Caco-2 (cell line): ENCODE data around the gene GTF3C1. TPM values are rescaled to one million over a fixed set of nuclear protein-coding genes. Genes with fewer than 3 reads are reported as not detected.
"Not testable (repeated sequence)": the region's sequence is repeated elsewhere in the genome, so short reads cannot be mapped to it uniquely, and the experiment has no call there.

ENCODE experiments used
- BruUV-seq: library from RNA; stranded (reverse); fragments of 400-500 nt; replicated peaks from 2 replicates; lab custom pipeline; 2021; lab: Mats Ljungman, UMichigan
- CTCF ChIA-PET: fragments of 300-600 bp; sonication (Branson Sonifier 250); formaldehyde crosslinking; loops from one replicate; lab custom pipeline; 2022; ENCODE audit warnings: antibody characterized with exemption; lab: Charles Lee
- POLR2A ChIA-PET: fragments of 300-600 bp; sonication (Branson Sonifier 250); formaldehyde crosslinking; loops from one replicate; lab custom pipeline; 2022; ENCODE audit warnings: antibody characterized with exemption; lab: Charles Lee
- DNase-seq, 2 experiments: peaks; one replicate each; pipeline versions ENCODE4 v3.0.0 to v3.0.0-alpha.2; 2020 to 2022
- H3K27me3 ChIP-seq: replicated peaks from 2 replicates; pipeline ENCODE4 v1.6.0; 2011; ENCODE audit warnings: low read length; ENCODE audit not compliant: control insufficient read depth, insufficient read depth
- H3K36me3 ChIP-seq: 2 replicates; pipeline ENCODE4 v1.5.1; 2011; ENCODE audit warnings: low read length; ENCODE audit not compliant: control insufficient read depth, insufficient read depth
- H3K4me1 ChIP-seq: fragments of 250-450 bp; sonication (Bioruptor Pico); 2 replicates; pipeline ENCODE4 v1.5.1; 2020; ENCODE audit warnings: mild to moderate bottlenecking
- H3K4me3 ChIP-seq: 2 replicates; pipeline ENCODE4 v1.5.1; 2011; ENCODE audit warnings: low read depth, mild to moderate bottlenecking, control low read depth, low read length
- H3K9me3 ChIP-seq: fragments of 250-450 bp; sonication (Bioruptor Pico); 2 replicates; pipeline ENCODE4 v1.5.1; 2020; ENCODE audit warnings: mild to moderate bottlenecking, moderate library complexity
- H3K27ac Mint-ChIP-seq: one replicate; pipeline ENCODE4 v1.8.0; 2022; ENCODE audit warnings: mixed read lengths; ENCODE audit not compliant: unreplicated experiment
- H3K27me3 Mint-ChIP-seq: one replicate; pipeline ENCODE4 v1.8.0; 2022; ENCODE audit warnings: mixed read lengths; ENCODE audit not compliant: insufficient read depth, unreplicated experiment
- H3K36me3 Mint-ChIP-seq: one replicate; pipeline ENCODE4 v1.8.0; 2022; ENCODE audit warnings: mild to moderate bottlenecking, mixed read lengths; ENCODE audit not compliant: insufficient read depth, unreplicated experiment
- H3K4me1 Mint-ChIP-seq: one replicate; pipeline ENCODE4 v1.8.0; 2022; ENCODE audit warnings: low read depth, mixed read lengths; ENCODE audit not compliant: unreplicated experiment
- H3K4me3 Mint-ChIP-seq: one replicate; pipeline ENCODE4 v1.8.0; 2022; ENCODE audit warnings: mild to moderate bottlenecking, moderate library complexity, mixed read lengths; ENCODE audit not compliant: unreplicated experiment
- H3K9me3 Mint-ChIP-seq: one replicate; pipeline ENCODE4 v1.8.0; 2022; ENCODE audit warnings: mixed read lengths; ENCODE audit not compliant: unreplicated experiment
- intact Hi-C: fragments of 100-400 bp; cut with micrococcal nuclease; formaldehyde crosslinking; loops from one replicate; pipeline ENCODE4 v1.10.0; 2022; ENCODE audit not compliant: unreplicated experiment
- total RNA-seq: library from RNA; stranded (reverse); gene quantifications from 2 replicates; pipeline ENCODE4 v1.2.3, GENCODE V29; 2022
- TF ChIP-seq, protein P1 (sequence below), 2 experiments: fragments of 200-600 bp in 1 of 2; IDR thresholded peaks; 1 replicate in 1 of 2; 2 replicates in 1 of 2; pipeline versions ENCODE4 v1.5.1 to v1.8.0; 2011 to 2022; ENCODE audit warnings: antibody characterized with exemption in 1 of 2, control low read depth in 1 of 2, inconsistent platforms in 1 of 2, low read depth in 1 of 2, low read length in 1 of 2, mild to moderate bottlenecking in 1 of 2, moderate library complexity in 1 of 2; ENCODE audit not compliant: insufficient read depth in 1 of 2, severe bottlenecking in 1 of 2, unreplicated experiment in 1 of 2

GTF3C1 gene
- total RNA-seq, 1 experiment from 2014 or later = 67.7 TPM

DNA sequence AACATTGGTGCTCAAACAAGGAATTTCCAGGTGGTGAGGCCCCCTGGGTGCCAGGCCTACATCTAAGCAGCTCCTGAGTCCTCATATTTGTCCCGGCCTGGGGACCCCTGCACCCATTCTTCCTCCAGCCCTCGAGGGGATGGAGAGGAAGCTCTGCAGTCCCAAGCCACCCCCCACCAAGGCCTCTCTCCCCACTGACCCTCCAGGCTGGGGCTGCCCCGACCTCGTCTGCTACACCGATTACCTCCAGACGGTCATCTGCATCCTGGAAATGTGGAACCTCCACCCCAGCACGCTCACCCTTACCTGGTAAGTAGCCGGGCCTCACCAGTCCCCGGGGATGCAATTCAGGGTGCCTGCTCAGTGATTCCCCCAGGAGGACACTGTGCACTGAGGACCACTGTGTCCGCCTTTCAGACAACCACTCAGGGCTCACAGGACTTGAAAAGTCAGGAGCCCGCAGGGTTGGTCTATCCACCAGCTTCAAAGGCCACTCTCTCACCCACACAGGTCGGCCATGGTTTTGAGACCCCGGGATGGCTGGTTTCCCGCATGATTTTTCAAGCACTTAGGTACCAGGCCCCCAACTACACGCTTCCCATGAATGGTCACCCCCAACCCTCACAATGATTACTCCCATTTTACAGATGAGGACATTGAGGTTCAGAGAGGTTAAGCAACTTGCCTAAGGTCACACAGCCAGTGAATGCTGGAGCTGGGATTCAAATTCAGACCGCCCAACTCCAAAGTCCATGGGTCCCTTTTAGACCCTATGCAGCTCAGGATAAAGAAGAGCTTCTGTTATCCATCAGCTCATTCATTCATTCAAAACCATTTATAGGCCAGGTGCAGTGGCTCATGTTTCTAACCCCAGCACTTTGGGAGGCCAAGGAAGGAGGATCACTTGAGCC, 115.3 kb downstream of the GTF3C1 start:
- intact Hi-C loops = no loop called here
- H3K9me3 ChIP-seq = no peaks in the 10 kb centered on the region
- no peaks in the 10 kb centered on the region for H3K4me1 Mint-ChIP-seq
- ChIA-PET POLR2A (no interaction called here), CTCF (interaction anchor here (0.6 kb wide), 1 partner anchor 24 kb away, joined by 3 read pairs; no protein-coding TSS in a partner anchor)
- BruUV-seq = no TSS peak
- H3K9me3 Mint-ChIP-seq = no peaks in the 10 kb centered on the region
- H3K4me3 ChIP-seq = no peak overlapping the region
- no peaks in the 10 kb centered on the region for H3K36me3 ChIP-seq
- H3K36me3 Mint-ChIP-seq = no peaks in the 10 kb centered on the region
- peaks cover 5% of the 10 kb centered on the region for H3K27me3 Mint-ChIP-seq
- H3K4me1 ChIP-seq = no peaks in the 10 kb centered on the region
- H3K4me3 Mint-ChIP-seq = no peak overlapping the region
- no peaks in the 10 kb centered on the region for H3K27me3 ChIP-seq
- DNase-seq = no peak
- TF ChIP-seq, protein P1, sequence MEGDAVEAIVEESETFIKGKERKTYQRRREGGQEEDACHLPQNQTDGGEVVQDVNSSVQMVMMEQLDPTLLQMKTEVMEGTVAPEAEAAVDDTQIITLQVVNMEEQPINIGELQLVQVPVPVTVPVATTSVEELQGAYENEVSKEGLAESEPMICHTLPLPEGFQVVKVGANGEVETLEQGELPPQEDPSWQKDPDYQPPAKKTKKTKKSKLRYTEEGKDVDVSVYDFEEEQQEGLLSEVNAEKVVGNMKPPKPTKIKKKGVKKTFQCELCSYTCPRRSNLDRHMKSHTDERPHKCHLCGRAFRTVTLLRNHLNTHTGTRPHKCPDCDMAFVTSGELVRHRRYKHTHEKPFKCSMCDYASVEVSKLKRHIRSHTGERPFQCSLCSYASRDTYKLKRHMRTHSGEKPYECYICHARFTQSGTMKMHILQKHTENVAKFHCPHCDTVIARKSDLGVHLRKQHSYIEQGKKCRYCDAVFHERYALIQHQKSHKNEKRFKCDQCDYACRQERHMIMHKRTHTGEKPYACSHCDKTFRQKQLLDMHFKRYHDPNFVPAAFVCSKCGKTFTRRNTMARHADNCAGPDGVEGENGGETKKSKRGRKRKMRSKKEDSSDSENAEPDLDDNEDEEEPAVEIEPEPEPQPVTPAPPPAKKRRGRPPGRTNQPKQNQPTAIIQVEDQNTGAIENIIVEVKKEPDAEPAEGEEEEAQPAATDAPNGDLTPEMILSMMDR (IDR thresholded peaks at IDR 0.05; ENCODE audit: insufficient read depth in 1 of 2, low read depth in 1 of 2, low read length in 1 of 2, severe bottlenecking in 1 of 2, unreplicated experiment in 1 of 2) = no peak
- no peak overlapping the region for H3K27ac Mint-ChIP-seq

DNA sequence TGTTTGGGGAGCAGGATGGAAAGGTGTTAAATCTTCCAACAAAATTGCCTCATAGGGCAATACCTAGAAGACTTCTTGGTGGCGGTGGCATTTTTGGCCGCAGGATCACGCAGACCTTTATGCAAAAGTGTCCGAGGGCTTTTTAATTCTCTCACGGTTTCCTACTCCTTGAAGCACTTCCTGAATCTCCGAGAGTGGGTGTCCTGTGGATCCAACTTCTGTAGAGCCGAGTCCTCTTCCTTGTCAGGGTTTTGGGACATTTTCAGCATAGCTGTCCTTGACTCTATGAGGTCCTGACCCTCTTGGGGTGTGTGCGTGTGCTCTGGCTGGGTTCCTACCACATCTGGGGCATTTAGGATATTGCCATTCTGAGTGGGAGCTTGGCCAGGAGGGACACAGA, 116.1 kb downstream of the GTF3C1 start:
- no TSS peak for BruUV-seq
- TF ChIP-seq, protein P1 (IDR thresholded peaks at IDR 0.05; ENCODE audit: insufficient read depth in 1 of 2, low read depth in 1 of 2, low read length in 1 of 2, severe bottlenecking in 1 of 2, unreplicated experiment in 1 of 2) = no peak
- H3K36me3 Mint-ChIP-seq = no peaks in the 10 kb centered on the region
- no peak for DNase-seq
- no peaks in the 10 kb centered on the region for H3K4me1 ChIP-seq
- intact Hi-C loops = no loop called here
- peaks cover 5% of the 10 kb centered on the region for H3K27me3 Mint-ChIP-seq
- no peaks in the 10 kb centered on the region for H3K27me3 ChIP-seq
- H3K4me1 Mint-ChIP-seq = no peaks in the 10 kb centered on the region
- CTCF ChIA-PET = no interaction called here
- H3K9me3 ChIP-seq = no peaks in the 10 kb centered on the region
- no peak overlapping the region for H3K27ac Mint-ChIP-seq
- H3K36me3 ChIP-seq = no peaks in the 10 kb centered on the region
- POLR2A ChIA-PET = no interaction called here
- no peaks in the 10 kb centered on the region for H3K9me3 Mint-ChIP-seq
- no peak overlapping the region for H3K4me3 Mint-ChIP-seq
- no peak overlapping the region for H3K4me3 ChIP-seq

DNA sequence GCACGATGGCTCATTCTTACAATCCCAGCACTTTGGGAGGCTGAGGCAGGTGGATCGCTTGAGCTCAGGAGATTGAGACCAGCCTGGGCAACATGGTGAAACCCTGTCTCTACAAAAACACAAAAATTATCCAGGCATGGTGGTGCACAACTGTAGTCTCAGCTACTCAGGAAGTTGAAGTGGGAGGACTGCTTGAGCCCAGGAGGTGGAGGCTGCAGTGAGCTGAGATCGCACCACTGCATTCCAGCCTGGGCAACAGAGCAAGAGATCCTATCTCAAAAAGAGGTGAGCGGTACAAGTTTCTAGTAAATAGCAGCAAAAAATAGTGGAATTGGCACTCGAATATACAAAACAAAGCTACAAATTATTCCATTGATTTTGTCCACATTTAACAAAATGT, 116.5 kb downstream of the GTF3C1 start:
- H3K4me3 ChIP-seq, H3K9me3 Mint-ChIP-seq, H3K4me3 Mint-ChIP-seq, H3K27me3 Mint-ChIP-seq, POLR2A ChIA-PET, CTCF ChIA-PET, H3K9me3 ChIP-seq, H3K27me3 ChIP-seq, BruUV-seq, intact Hi-C loops, H3K36me3 Mint-ChIP-seq, H3K4me1 ChIP-seq, H3K4me1 Mint-ChIP-seq, H3K36me3 ChIP-seq, H3K27ac Mint-ChIP-seq, DNase-seq: not testable (repeated sequence)
